GM12891 (cell line): ENCODE measurements around the gene RBM20.

Experiments used
- PAX5 ChIP-seq: IDR thresholded peaks from 2 replicates; pipeline ENCODE4 v1.6.1; 2011; ENCODE audit warnings: low read length, moderate library complexity, mild to moderate bottlenecking; ENCODE audit not compliant: insufficient read depth, severe bottlenecking
- POLR2A ChIP-seq: IDR thresholded peaks from 2 replicates; pipeline ENCODE4 v1.6.1; 2011; ENCODE audit warnings: low read depth, low read length, control low read depth
- POLR2AphosphoS5 ChIP-seq: IDR thresholded peaks from 2 replicates; pipeline ENCODE4 v1.6.1; 2011; ENCODE audit warnings: low read depth, low read length, control low read depth
- SPI1 ChIP-seq: IDR thresholded peaks from 2 replicates; pipeline ENCODE4 v1.6.1; 2011; ENCODE audit warnings: low read depth, low read length, control low read depth
- TAF1 ChIP-seq: IDR thresholded peaks from 2 replicates; pipeline ENCODE4 v1.6.1; 2011; ENCODE audit warnings: low read depth, low read length, control low read depth

- TF ChIP-seq POLR2A, result no peak
- no peak for TF ChIP-seq POLR2AphosphoS5
- no peak for TF ChIP-seq SPI1
- TF ChIP-seq TAF1, result no peak
- no peak for TF ChIP-seq PAX5
Measured at GRCh38 chr10:110636572-110636931, 7.6 kb upstream of the RBM20 start.
